Neuronal stem cell (in vitro differentiated cells): Measurements from ENCODE around the gene SERTAD2.
A peak's percentile ranks its signal among the peaks of the same experiment; 100 is the strongest.

Source experiments
- DNase-seq: peaks from one replicate; pipeline ENCODE4 v3.0.0-alpha.2; 2013; ENCODE audit warnings: low spot score
- H2AFZ ChIP-seq: one replicate; pipeline ENCODE4 v1.6.1; 2013; ENCODE audit warnings: mild to moderate bottlenecking, low read length, inconsistent platforms
- H2AK5ac ChIP-seq: 2 replicates; pipeline ENCODE4 v1.6.1; 2013; ENCODE audit warnings: low read depth, mild to moderate bottlenecking, inconsistent platforms, low read length, moderate library complexity, mixed read lengths
- H2BK120ac ChIP-seq: 2 replicates; pipeline ENCODE4 v1.6.1; 2013; ENCODE audit warnings: low read depth, mild to moderate bottlenecking, inconsistent platforms, low read length, moderate library complexity, mixed read lengths
- H2BK12ac ChIP-seq: one replicate; pipeline ENCODE4 v1.6.1; 2013; ENCODE audit warnings: low read length, inconsistent platforms
- H2BK15ac ChIP-seq: 2 replicates; pipeline ENCODE4 v1.6.1; 2013; ENCODE audit warnings: mild to moderate bottlenecking, low read length, inconsistent platforms, mixed read lengths
- H2BK5ac ChIP-seq: one replicate; pipeline ENCODE4 v1.6.1; 2013; ENCODE audit warnings: inconsistent platforms, mild to moderate bottlenecking, low read length, moderate library complexity
- H3K14ac ChIP-seq: one replicate; pipeline ENCODE4 v1.6.1; 2013; ENCODE audit warnings: low read length, inconsistent platforms
- H3K18ac ChIP-seq: 2 replicates; pipeline ENCODE4 v1.6.1; 2013; ENCODE audit warnings: low read length, inconsistent platforms
- H3K23ac ChIP-seq: 2 replicates; pipeline ENCODE4 v1.6.1; 2013; ENCODE audit warnings: low read depth, mild to moderate bottlenecking, mixed read lengths, low read length, inconsistent platforms; ENCODE audit not compliant: poor library complexity
- H3K27ac ChIP-seq: replicated peaks from 3 replicates; pipeline ENCODE4 v1.5.1; 2013; ENCODE audit warnings: low read length, inconsistent platforms
- H3K27me3 ChIP-seq, 3 experiments: 2 replicates each; pipeline ENCODE4 v1.6.1; 2013; ENCODE audit warnings: low read length in 3 of 3, mild to moderate bottlenecking in 2 of 3, inconsistent platforms in 1 of 3, low read depth in 1 of 3, mixed read lengths in 1 of 3, moderate library complexity in 1 of 3; ENCODE audit not compliant: control insufficient read depth in 3 of 3, insufficient read depth in 3 of 3
- H3K36me3 ChIP-seq, 2 donors: replicated peaks in 1 of 2; 2 replicates each; pipeline ENCODE4 v1.6.1; 2013; ENCODE audit warnings: low read length in 2 of 2; ENCODE audit not compliant: control insufficient read depth in 2 of 2, insufficient read depth in 2 of 2
- H3K4ac ChIP-seq: 2 replicates; pipeline ENCODE4 v1.6.1; 2013; ENCODE audit warnings: inconsistent platforms, mild to moderate bottlenecking, low read length, moderate library complexity
- H3K4me1 ChIP-seq, 2 donors: 1 replicate in 1 of 2; 2 replicates in 1 of 2; pipeline ENCODE4 v1.6.1; 2013; ENCODE audit warnings: low read length in 2 of 2, low read depth in 1 of 2; ENCODE audit not compliant: control insufficient read depth in 2 of 2, insufficient read depth in 1 of 2
- H3K4me2 ChIP-seq: one replicate; pipeline ENCODE4 v1.6.1; 2013; ENCODE audit warnings: mild to moderate bottlenecking, low read length, inconsistent platforms; ENCODE audit not compliant: insufficient read depth, poor library complexity, severe bottlenecking
- H3K4me3 ChIP-seq, 2 donors: 2 replicates each; pipeline ENCODE4 v1.5.1; 2013; ENCODE audit warnings: low read length in 2 of 2, mild to moderate bottlenecking in 2 of 2, inconsistent platforms in 1 of 2, moderate library complexity in 1 of 2
- H3K79me1 ChIP-seq: one replicate; pipeline ENCODE4 v1.6.1; 2013; ENCODE audit warnings: low read depth, mild to moderate bottlenecking, inconsistent platforms, low read length, moderate library complexity
- H3K9ac ChIP-seq: one replicate; pipeline ENCODE4 v1.6.1; 2013; ENCODE audit warnings: mild to moderate bottlenecking, low read depth, low read length, inconsistent platforms; ENCODE audit not compliant: poor library complexity
- H3K9me3 ChIP-seq, 2 donors: replicated peaks in 1 of 2; 2 replicates each; pipeline versions ENCODE3 to v1.6.1; 2013; ENCODE audit warnings: low read length in 2 of 2, mild to moderate bottlenecking in 2 of 2, inconsistent platforms in 1 of 2, low read depth in 1 of 2, mixed read lengths in 1 of 2, moderate library complexity in 1 of 2; ENCODE audit not compliant: control insufficient read depth in 2 of 2, insufficient read depth in 1 of 2
- H4K8ac ChIP-seq: one replicate; pipeline ENCODE4 v1.6.1; 2013; ENCODE audit warnings: low read depth, mild to moderate bottlenecking, inconsistent platforms, low read length, moderate library complexity
- H4K91ac ChIP-seq: one replicate; pipeline ENCODE4 v1.6.1; 2013; ENCODE audit warnings: low read length, low read depth, mild to moderate bottlenecking, inconsistent platforms; ENCODE audit not compliant: poor library complexity
- WGBS, 2 donors: extraction: QIAGEN DNeasy Blood & Tissue Kit; methylation state at CpG; one replicate each; pipeline ENCODE4 v1.1.7; 2013; ENCODE audit warnings: missing lambda C conversion rate in 2 of 2, mixed read lengths in 1 of 2; ENCODE audit not compliant: insufficient read length in 2 of 2, insufficient replicate concordance in 1 of 2; ENCODE audit errors: extremely low coverage in 2 of 2; 5-methylcytosine and 5-hydroxymethylcytosine counted together

Gene SERTAD2

DNA sequence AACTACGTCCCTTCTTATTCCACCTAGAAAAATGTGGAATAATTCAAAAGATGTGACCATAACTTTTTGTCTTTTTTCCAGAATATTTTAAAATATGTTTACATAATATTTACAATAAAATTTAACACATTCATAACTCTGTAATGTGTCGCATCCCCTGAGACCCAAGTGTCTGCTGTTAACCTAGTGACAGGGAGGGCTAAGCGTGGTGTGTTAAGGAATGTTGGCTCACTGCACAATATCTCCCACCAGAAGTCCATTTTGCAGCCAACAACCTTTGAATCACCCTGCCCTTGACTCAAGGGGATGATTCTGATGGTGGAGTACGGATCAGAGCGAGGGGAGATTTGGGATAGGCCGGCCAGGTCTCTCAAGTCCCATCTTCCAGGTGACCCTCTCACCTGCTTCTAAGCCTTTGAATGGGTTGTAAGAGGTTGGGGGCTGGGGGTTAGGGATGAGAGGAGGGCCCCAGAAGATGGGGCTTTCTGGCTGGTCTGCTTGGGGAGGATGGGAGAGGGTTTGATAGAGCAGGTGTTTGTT is 43.3 kb downstream of the SERTAD2 start:
- Histone ChIP-seq H3K4me3 (no peak overlapping the region), H3K18ac (no peak overlapping the region), H2BK12ac (no peak overlapping the region), H3K4ac (no peak overlapping the region), H3K4me1 (peaks cover 0 to 7% of the 10 kb centered on the region in 2 donors), H3K79me1 (no peaks in the 10 kb centered on the region), H2AK5ac (no peak overlapping the region), H2AFZ (no peak overlapping the region), H3K4me2 (no peak overlapping the region), H3K23ac (no peak overlapping the region), H3K27me3 (peaks cover 0 to 8% (median 0%) of the 10 kb centered on the region in 3 experiments), H4K91ac (no peak overlapping the region), H3K36me3 (no peaks in the 10 kb centered on the region), H2BK15ac (peak overlapping the region; percentile 13), H4K8ac (no peak overlapping the region), H2BK120ac (no peak overlapping the region), H3K9me3 (no peaks in the 10 kb centered on the region), H2BK5ac (no peak overlapping the region), H3K14ac (no peak overlapping the region), H3K9ac (no peak overlapping the region), H3K27ac (no peak overlapping the region)
- DNase-seq = no peak
- no CpG with 5 or more reads among the region's 6 CpGs for WGBS, 2 donors

DNA sequence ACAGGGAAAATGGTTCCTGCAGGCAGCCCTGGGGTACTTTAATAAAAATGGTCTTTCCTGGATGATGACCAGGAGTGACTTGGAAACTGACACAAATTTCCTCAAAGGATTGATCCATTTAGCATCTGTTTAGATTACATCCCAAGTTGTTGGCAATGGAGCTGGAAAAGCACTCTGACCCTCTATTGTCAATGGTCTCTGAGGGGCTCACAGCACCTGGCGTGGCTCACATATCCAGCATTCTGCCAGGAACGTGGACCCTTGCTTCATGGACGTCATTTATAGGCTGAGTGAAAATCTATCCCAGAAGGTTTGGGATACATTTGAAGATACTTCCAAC is 43.8 kb downstream of the SERTAD2 start:
- H2BK120ac ChIP-seq = no peak overlapping the region
- H3K14ac ChIP-seq = no peak overlapping the region
- H4K8ac ChIP-seq = no peak overlapping the region
- H3K23ac ChIP-seq = no peak overlapping the region
- no peak overlapping the region for H2AFZ ChIP-seq
- H3K18ac ChIP-seq = no peak overlapping the region
- H3K4ac ChIP-seq = no peak overlapping the region
- H3K79me1 ChIP-seq = no peaks in the 10 kb centered on the region
- H4K91ac ChIP-seq = no peak overlapping the region
- no peaks in the 10 kb centered on the region for H3K9me3 ChIP-seq
- peak overlapping the region; percentile 51 for H3K4me2 ChIP-seq
- no peak for DNase-seq
- peak overlapping the region; percentile 82 for H2BK15ac ChIP-seq
- H3K36me3 ChIP-seq = no peaks in the 10 kb centered on the region
- no peak overlapping the region for H2AK5ac ChIP-seq
- peaks cover 0 to 8% (median 0%) of the 10 kb centered on the region in 3 experiments for H3K27me3 ChIP-seq
- H3K4me1 ChIP-seq = peaks cover 0 to 7% of the 10 kb centered on the region in 2 donors
- H3K4me3 ChIP-seq = no peak overlapping the region
- no peak overlapping the region for H3K27ac ChIP-seq
- peak overlapping the region; percentile 2 for H3K9ac ChIP-seq
- no CpG with 5 or more reads among the region's 3 CpGs for WGBS, 2 donors
- H2BK5ac ChIP-seq = no peak overlapping the region
- peak overlapping the region; percentile 17 for H2BK12ac ChIP-seq

GRCh38 chr2:64609227-64609941 is 44.3 kb downstream of the SERTAD2 start:
- no CpG with 5 or more reads among the region's 74 CpGs for WGBS, 2 donors
- Histone ChIP-seq H3K4me2 (peak overlapping the region; percentile 51), H3K18ac (peak overlapping the region; percentile 97), H3K79me1 (no peaks in the 10 kb centered on the region), H4K91ac (no peak overlapping the region), H3K36me3 (no peaks in the 10 kb centered on the region), H2AK5ac (peak overlapping the region; percentile 86), H2AFZ (no peak overlapping the region), H3K9me3 (peaks cover 0 to under 1% of the 10 kb centered on the region in 2 donors), H3K4ac (peak overlapping the region; percentile 26), H3K4me1 (peaks cover 0 to 7% of the 10 kb centered on the region in 2 donors), H2BK120ac (no peak overlapping the region), H3K9ac (peak overlapping the region; percentile 60), H2BK15ac (peak overlapping the region; percentile 82), H3K27me3 (peaks cover 0 to 11% (median 0%) of the 10 kb centered on the region in 3 experiments), H3K27ac (no peak overlapping the region), H4K8ac (no peak overlapping the region), H3K23ac (peak overlapping the region; percentile 13), H2BK5ac (peak overlapping the region; percentile 67), H3K14ac (no peak overlapping the region), H3K4me3 (peak overlapping the region in 1 of 2 donors; percentile 72), H2BK12ac (peak overlapping the region; percentile 17)
- no peak for DNase-seq

GRCh38 chr2:64608867-64609226 is 44.9 kb downstream of the SERTAD2 start:
- Histone ChIP-seq H2BK5ac (peak overlapping the region; percentile 67), H3K36me3 (no peaks in the 10 kb centered on the region), H3K9ac (peak overlapping the region; percentile 60), H3K14ac (no peak overlapping the region), H2BK12ac (no peak overlapping the region), H3K79me1 (no peaks in the 10 kb centered on the region), H3K4me2 (peak overlapping the region; percentile 51), H3K9me3 (peaks cover 0 to 4% of the 10 kb centered on the region in 2 donors), H4K8ac (peak overlapping the region; percentile 77), H3K4me3 (no peak overlapping the region), H2AK5ac (no peak overlapping the region), H3K27me3 (peaks cover 0 to 11% (median 0%) of the 10 kb centered on the region in 3 experiments), H4K91ac (no peak overlapping the region), H2BK120ac (peak overlapping the region; percentile 10), H3K18ac (peak overlapping the region; percentile 92), H3K23ac (peak overlapping the region; percentile 26), H2AFZ (no peak overlapping the region), H2BK15ac (no peak overlapping the region), H3K4me1 (peaks cover 0 to 7% of the 10 kb centered on the region in 2 donors), H3K4ac (peak overlapping the region; percentile 7), H3K27ac (no peak overlapping the region)
- DNase-seq = no peak
- no CpG with 5 or more reads among the region's 20 CpGs for WGBS, 2 donors
